Measurements from ENCODE around the gene HEYL.
"Not testable (repeated sequence)": the region's sequence is repeated elsewhere in the genome, so short reads cannot be mapped to it uniquely, and the experiment has no call there.

The HEYL gene

DNA sequence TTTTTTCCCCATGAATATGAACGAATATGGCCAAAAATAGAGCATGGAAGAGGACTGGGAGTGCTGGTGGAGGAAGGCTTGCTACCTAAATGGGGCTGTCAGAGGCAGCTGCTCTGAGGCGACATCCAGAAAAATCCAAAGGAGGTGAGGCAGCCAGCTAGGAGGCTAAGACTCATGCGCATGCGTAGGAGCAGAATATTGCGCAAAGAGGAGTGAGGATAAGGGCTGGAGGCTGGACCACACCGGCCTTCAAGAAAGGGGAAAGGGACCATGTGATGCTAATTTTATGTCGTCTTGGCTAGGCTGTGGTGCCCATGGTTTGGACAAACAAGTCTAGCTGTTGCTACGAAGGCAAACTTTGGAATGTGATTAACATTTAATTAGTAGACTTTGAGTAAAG is 30.5 kb downstream of the HEYL start:
- DNase-seq (ENCODE audit: low read depth, low spot score), result no peak

- DNase-seq (ENCODE audit: low read depth, low spot score), result not testable (repeated sequence)
Observed at GRCh38 chr1:39603677-39604076, 35.8 kb downstream of the HEYL start.

GRCh38 chr1:39601667-39602255 is 37.7 kb downstream of the HEYL start:
- DNase-seq (ENCODE audit: low read depth, low spot score), result not testable (repeated sequence)

GRCh38 chr1:39596163-39596562 is 43.3 kb downstream of the HEYL start:
- DNase-seq (ENCODE audit: low read depth, low spot score), result no peak

GRCh38 chr1:39593386-39593785 is 46.1 kb downstream of the HEYL start:
- DNase-seq (ENCODE audit: low read depth, low spot score), result no peak

GRCh38 chr1:39592069-39592468 is 47.4 kb downstream of the HEYL start:
- DNase-seq (ENCODE audit: low read depth, low spot score), result no peak

DNA sequence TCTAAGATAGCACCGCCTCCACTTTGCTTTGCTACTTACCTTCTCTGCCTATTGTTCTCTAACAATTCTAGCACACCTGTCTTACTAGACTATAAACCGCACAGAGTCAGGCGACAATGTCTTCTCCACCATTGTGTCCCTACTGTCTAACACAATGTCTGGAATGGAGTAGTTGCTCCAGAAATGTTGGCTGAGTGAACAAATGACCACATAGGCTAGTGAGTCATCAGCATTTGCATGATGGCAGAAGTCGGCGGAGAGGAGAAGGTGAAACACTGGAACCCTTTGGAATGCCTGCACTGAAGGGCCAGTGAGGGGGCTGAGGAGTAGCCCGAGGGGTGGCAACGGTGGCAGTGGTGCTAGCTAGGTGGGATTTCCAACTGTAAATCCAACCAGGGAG is 48.9 kb downstream of the HEYL start:
- DNase-seq (ENCODE audit: low read depth, low spot score), result no peak

DNA sequence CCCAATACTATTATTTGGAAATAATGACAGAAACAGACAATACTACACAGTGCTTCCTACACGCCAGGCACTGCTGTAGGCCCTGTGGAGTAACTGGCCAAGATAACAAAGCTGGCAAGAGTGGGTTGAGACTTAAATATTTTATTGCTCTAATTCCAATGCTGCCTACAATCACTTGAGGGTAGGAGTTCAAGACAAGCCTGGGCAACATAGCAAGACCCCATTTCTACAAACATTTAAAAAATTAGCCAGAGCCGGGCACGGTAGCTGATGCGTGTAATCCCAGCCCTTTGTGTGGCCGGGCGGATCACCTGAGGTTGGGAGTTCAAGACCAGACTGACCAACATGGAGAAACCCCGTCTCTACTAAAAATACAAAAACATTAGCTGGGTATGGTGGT is 53.5 kb downstream of the HEYL start:
- no peak for DNase-seq (ENCODE audit: low read depth, low spot score)

- no peak for DNase-seq (ENCODE audit: low read depth, low spot score)
Observed at GRCh38 chr1:39576016-39576657, 63.3 kb downstream of the HEYL start.

- peak; percentile 13 for DNase-seq (ENCODE audit: low read depth, low spot score)
Observed at GRCh38 chr1:39575191-39576015, 64.0 kb downstream of the HEYL start.

- no peak for DNase-seq (ENCODE audit: low read depth, low spot score)
Observed at GRCh38 chr1:39574646-39575045, 64.8 kb downstream of the HEYL start.

Data from activated CD4-positive, CD25-positive, alpha-beta regulatory T cell treated with anti-CD3 and anti-CD28 coated beads, Interleukin-2, amount 50 U/mL, for 16 hours (primary cell).